22Rv1 (cell line): Measurements from ENCODE around the gene MBD3L2.

Source experiments
- ZFX ChIP-seq: fragments of 450-650 bp; IDR thresholded peaks from 2 replicates; pipeline ENCODE4 v1.6.1; 2017; ENCODE audit warnings: antibody characterized with exemption, borderline replicate concordance
- TF ChIP-seq, protein P1 (sequence below): fragments of 450-650 bp; IDR thresholded peaks from 2 replicates; pipeline ENCODE4 v1.5.1; 2017; ENCODE audit warnings: mild to moderate bottlenecking

DNA sequence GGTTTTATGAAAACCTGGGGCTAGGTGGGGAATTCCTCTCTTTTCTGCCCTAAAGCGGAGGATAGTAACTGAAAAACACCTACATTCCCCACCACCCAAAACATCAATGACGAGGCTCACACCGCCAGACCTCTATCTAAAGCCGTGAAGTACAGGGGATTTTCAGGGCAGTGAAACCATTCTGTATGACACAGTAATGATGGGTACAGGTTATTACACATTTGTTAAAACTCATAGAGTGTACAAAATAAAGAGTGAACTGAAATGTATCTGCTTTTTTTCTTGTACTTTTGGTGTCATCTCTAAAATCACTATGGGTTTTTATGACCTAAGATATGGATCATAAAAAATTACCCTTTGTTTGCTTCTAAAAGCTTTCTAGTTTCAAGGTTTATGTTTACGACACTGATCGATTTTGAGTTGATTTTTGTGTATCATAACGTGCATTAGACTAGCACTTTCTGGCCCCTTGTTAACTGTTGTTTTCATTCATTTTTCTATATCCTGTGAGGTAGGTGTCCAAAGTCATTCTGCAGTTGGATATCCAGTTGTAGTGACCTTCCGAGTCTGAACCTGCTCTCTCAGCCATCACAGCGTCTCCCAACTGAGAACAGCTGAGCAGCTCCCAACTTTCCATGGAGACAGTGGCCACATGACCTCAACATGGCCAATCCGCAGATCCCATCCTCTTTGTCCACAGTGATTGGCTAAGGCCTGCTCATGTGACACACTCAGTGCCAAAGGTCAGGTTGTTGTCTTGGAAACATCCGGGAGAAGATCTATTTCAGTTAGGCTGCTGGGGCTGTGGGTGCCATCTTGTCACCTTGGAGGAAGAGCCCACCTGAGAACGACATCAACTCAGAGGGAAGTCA, 38.2 kb upstream of the MBD3L2 start:
- TF ChIP-seq, protein P1, sequence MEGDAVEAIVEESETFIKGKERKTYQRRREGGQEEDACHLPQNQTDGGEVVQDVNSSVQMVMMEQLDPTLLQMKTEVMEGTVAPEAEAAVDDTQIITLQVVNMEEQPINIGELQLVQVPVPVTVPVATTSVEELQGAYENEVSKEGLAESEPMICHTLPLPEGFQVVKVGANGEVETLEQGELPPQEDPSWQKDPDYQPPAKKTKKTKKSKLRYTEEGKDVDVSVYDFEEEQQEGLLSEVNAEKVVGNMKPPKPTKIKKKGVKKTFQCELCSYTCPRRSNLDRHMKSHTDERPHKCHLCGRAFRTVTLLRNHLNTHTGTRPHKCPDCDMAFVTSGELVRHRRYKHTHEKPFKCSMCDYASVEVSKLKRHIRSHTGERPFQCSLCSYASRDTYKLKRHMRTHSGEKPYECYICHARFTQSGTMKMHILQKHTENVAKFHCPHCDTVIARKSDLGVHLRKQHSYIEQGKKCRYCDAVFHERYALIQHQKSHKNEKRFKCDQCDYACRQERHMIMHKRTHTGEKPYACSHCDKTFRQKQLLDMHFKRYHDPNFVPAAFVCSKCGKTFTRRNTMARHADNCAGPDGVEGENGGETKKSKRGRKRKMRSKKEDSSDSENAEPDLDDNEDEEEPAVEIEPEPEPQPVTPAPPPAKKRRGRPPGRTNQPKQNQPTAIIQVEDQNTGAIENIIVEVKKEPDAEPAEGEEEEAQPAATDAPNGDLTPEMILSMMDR: no peak
- TF ChIP-seq ZFX: no peak
